Hindlimb muscle (tissue), 1 donor: Measurements from ENCODE around the gene SMIM44. TPM values are rescaled to one million over a fixed set of nuclear protein-coding genes. Genes with fewer than 3 reads are reported as not detected.
"Not testable (repeated sequence)": the region's sequence is repeated elsewhere in the genome, so short reads cannot be mapped to it uniquely, and the experiment has no call there.

ENCODE experiments used
- DNase-seq: peaks from one replicate; pipeline ENCODE4 v3.0.0-alpha.2; 2013
- polyA plus RNA-seq: library from polyadenylated mRNA; unstranded; fragments of 120-200 nt; gene quantifications from one replicate; pipeline ENCODE4 v1.2.1, GENCODE V29; 2013; ENCODE audit not compliant: insufficient read length

The SMIM44 gene
- polyA plus RNA-seq, 1 donor: not detected

DNA sequence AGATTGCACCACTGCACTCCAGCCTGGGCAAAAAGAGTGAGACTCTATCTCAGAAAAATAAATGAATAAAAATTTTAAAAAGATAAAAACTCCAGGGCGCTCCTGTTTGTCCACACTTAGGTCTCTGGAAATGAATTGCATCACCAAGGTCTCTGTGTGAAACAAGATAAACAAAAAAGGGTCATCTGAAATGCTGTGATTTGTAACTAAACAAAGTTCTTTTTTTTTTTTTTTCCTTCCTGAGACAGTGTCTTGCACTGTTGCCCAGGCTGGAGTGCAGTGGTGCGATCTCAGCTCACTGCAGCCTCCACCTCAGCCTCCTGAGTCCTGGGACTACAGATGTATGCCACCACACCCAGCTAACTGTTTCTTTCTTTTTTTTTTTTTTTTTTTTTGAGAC lies 34.4 kb upstream of the SMIM44 start:
- no peak for DNase-seq

DNA sequence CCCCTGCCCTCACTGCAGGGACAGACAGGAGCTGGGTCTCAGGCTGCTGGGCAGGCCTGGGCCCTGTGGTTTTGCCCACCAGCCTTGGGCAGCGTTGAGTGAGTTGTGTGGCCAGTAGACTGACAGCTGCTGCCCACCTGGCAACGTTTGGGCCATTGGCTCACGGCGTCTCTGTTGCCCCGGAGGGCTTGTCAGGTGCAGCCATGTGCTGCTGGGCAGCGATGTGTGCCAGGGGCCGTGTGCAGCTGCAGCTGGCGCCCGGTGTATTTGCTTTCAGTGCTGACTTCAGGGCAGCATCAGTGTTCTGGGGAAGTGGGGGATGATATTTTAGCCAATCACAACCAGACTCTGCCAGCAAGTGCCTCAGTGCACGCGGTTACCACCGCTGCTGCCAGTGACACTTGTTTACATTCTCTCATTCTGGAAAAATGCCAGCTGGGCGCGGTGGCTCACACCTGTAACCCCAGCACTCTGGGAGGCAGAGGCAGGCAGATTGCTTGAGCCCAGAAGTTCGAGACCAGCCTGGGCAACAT lies 33.5 kb upstream of the SMIM44 start:
- no peak for DNase-seq

GRCh38 chr19:3515891-3516422 lies 32.7 kb upstream of the SMIM44 start:
- DNase-seq: no peak

DNA sequence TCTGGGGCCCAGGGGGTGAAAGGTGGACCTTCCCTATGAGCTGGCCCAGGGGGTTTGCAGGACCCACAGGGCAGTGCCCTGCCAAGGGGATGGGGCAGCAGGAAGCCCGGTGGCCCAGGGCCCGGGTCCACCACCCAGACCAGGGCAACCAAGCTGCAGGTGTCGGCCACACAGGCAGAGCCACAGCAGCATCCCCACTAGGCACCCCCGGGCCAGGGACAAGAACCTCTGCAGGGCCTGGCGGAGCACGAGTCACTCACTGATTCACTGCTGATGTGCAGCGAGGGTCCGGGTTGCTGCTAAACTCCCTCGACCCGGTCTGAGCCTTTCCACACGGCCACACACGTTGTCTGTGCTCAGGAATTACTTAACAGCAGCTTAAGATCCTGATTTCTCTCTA lies 31.7 kb upstream of the SMIM44 start:
- DNase-seq: no peak

- DNase-seq: no peak
These were observed 30.2 kb upstream of the SMIM44 start for GRCh38 chr19:3513229-3514140.

GRCh38 chr19:3512562-3513228 lies 29.5 kb upstream of the SMIM44 start:
- no peak for DNase-seq

DNA sequence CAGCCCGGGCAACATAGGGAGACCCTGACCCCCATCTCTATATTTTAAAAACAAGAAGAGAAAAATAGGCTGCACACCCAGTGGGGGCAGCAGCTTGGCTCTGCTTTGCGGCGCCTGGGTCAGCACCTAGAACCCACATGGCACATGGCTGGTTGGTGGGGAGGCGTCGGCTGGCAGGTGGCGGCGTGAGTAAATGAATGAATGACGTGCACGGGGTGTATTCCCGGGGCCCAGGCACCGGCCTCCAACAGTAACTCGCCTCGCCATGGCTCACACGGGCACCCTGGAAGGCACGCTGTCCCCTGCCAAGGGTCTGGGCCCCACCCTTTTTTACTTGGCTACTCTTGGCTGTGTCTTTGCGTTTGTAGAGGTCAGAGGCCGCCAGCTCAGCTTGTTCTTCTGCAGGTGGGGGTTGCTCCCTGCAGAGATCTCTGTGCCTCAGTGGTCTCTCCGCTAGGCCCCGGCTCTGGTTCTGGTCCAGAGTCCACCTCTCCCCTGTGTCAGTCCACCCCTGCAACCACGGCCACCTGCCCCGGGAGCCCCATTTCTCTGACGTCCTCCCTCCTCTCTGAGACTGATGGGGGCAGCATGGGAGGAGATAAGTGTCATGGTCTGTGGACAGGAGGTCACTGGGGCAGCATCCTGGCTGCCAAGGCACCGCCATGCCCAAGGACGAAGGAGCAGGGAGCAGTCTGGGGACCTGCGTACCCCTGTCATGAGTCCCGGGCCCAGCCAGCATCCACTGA lies 28.4 kb upstream of the SMIM44 start:
- DNase-seq: no peak

GRCh38 chr19:3510727-3511126 lies 27.5 kb upstream of the SMIM44 start:
- no peak for DNase-seq

GRCh38 chr19:3509566-3509989 lies 26.3 kb upstream of the SMIM44 start:
- DNase-seq: no peak

DNA sequence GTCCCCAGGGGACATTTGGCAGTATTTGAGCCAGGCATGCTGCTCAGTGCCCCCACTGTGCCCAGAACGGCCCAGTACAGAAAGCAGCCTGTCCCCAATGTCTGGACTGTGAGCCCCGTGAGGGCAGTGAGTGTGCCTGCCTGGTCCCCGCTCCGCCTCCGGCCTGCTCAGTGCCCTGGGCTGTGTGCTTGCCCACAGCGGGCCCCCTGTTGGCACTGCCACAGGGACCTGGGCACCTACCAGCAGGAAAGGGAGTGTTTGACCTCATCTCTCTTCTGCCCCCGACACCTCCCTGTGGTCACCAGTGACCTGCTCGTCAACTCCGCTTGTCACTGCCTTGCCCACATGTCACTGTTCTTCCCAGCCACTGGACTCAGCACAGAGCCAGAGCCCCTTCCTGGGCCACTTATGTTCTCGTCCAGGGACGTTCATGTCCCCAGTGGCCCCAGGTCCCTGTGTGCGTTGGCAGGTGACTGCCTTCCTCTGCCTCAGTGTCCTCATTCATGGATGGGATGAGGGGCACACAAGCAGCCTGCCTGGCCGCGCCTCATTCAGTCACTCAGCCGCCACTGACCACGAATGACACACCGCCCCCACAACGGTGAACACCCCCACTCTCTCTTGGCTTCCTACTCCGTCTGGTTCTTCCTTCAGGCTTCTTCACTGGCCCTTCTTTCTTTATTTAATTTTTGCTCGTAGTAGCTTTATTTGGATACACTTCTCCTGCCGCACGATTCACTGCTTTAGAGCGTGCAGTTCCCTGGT lies 25.7 kb upstream of the SMIM44 start:
- DNase-seq: no peak

- DNase-seq: not testable (repeated sequence)
These were observed 24.9 kb upstream of the SMIM44 start for GRCh38 chr19:3508121-3508661.

DNA sequence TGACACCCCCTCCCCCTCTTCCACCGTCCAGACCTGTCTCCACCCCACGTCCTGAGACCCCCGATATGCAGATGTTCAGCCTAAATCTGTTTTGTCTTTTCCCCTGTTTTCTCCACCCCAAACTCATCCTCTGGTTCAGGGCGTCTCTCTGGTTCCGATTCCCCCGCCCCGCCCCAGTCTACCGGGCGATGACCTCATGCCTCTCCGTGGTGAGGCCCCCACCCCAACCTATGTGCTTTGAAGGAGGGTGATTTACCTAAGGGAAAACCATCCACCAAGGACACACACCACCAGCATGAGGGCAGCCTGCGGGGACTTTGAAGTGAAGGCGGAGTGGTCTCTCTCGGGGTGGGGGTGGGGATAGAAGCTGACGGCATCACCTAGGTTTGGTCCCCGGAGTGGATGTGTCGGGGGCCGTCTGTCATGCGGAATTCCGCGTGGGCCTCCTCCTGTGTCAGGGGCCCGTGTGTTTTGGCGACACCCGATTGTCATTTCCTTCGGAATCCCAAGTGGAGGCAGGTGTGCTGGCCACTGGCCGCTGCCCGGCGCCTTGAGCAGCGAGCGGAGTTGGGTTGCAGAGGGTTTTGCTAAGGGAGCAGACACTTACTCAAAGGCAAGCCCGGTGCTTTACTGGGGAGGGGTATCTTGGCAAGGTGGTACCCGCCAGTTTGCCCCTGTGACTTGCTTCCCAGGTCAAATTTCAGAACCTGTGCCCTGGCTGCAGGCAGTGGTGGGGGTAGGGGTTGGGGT lies 24.3 kb upstream of the SMIM44 start:
- no peak for DNase-seq

DNA sequence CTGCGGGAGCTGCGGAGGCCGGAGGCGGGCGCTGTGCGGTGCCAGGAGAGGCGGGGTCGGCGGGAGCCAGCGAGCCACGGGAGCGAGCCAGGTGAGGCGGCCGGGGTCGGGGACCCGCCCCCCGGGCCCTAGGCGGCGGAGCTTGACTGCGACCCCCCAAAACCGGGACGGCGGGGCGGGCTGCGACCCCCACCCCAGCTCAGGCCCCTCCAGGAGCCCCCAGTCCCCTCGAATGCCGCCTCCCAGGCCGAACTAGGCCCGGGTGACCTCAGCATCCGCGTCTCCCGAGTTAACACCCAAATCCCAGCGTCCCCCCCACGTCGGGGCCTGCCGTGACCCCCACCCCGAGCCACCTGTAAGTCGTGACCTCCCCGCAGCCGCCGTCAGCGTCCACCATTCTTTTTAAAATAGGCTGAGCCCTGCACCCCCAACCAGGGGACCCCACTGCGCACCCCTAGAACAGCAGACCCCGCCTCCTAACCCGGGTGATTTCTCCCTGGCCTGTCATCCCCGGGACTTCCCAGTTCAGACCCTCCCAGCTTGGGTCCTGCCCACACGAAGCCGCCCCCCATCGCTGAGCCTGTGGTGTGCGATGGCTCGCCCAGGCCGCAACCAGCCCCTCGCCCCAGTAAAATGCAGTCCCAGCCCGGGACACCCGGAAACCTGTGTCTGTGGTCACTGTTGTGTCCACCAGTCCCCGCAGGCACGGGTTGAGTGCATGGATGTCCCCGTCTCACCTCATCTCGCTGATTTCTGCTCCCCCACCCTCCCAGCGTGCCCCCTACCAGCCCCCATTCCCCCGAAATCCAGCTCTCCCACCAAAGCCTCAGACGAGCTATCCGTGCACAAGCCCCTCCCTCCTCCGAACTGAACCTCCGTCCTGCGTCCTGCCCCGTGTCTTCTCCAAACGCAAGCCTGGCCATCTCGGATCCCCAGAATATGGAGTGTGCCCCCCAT lies 23.4 kb upstream of the SMIM44 start:
- peak; percentile 41 for DNase-seq

GRCh38 chr19:3505598-3506383 lies 22.6 kb upstream of the SMIM44 start, which contains the start of gene FZR1:
Gene FZR1 (plus strand): TSS chr19:3506311. CDS start chr19:3522990, 16,679 bp downstream.
- peak; percentile 99 for DNase-seq

- DNase-seq: no peak
These were observed 21.5 kb upstream of the SMIM44 start for GRCh38 chr19:3504735-3505134.

DNA sequence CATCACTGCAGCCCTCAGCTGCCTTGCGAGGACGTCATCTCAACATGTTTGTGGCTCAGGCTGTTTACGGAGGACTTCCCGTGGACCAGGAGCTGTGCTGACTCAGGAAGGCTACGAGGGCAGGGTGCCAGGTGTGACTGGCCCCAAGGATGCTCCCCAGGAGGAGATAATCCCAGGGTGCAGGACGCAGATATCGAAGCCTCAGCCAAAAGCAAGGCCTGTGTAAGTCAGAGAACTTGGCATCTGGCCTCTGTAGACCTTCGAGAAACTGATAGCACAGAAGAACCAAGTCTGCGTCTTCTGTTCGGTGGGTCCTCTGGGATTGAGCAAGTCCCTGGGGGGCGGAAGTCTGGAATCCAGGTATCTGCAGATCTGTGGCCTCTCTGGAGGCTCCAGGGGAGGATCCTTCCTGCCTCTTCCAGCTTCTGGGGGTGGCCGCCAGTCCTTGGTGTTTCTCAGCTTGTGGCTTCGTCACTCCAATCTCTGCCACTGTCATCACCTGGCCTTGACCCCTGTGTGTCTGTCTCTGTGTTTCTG lies 19.9 kb upstream of the SMIM44 start:
- no peak for DNase-seq

- no peak for DNase-seq
These were observed 18.5 kb upstream of the SMIM44 start for GRCh38 chr19:3501780-3502179.

GRCh38 chr19:3500429-3501101 lies 17.3 kb upstream of the SMIM44 start, which contains the start of gene DOHH:
Gene DOHH (minus strand): TSS chr19:3500674. CDS start chr19:3496814, 3,860 bp downstream.
- peak; percentile 98 for DNase-seq
